NOMO-1 treated with DMSO at 0.1 percent for 48 hours (cell line): Measurements from ENCODE around the gene HOXD13.

Experiments used
- DNase-seq: peaks from one replicate; lab custom pipeline; 2025; ENCODE audit not compliant: unreplicated experiment; lab: John Stamatoyannopoulos, UW

Gene HOXD13

DNA sequence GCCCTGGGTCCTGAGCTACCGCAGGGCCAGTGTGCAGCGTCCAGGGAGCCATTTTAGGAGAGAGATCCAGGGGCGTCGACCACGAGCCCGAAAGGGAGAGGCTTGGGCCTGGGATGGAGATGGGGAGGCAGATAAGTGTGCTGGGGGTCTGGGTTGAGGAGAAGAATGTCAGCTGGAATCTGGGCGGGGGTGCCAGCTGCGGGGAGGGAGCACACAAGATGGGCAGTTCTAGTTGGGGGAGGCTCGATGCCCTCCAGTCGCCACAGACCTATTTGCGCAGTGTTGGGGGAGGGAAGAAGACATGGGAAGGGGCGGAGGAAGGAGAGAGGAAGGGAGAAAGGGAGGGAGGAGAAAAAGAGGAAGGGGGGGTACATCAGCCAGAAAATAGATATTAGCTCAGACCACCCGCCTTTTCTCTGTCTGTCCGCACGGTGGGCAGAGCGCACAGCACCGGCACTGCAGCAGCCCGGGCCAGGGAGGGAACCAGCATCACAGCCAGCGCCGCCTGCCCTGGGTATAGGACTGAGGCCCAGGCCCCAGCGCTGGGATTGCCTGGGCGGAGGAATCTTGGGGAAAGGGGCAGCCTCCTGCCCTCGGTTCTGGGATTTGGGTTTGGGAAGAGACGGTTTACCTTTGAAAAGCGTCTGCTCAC is 12.7 kb downstream of the HOXD13 start:
- DNase-seq, result no peak

DNA sequence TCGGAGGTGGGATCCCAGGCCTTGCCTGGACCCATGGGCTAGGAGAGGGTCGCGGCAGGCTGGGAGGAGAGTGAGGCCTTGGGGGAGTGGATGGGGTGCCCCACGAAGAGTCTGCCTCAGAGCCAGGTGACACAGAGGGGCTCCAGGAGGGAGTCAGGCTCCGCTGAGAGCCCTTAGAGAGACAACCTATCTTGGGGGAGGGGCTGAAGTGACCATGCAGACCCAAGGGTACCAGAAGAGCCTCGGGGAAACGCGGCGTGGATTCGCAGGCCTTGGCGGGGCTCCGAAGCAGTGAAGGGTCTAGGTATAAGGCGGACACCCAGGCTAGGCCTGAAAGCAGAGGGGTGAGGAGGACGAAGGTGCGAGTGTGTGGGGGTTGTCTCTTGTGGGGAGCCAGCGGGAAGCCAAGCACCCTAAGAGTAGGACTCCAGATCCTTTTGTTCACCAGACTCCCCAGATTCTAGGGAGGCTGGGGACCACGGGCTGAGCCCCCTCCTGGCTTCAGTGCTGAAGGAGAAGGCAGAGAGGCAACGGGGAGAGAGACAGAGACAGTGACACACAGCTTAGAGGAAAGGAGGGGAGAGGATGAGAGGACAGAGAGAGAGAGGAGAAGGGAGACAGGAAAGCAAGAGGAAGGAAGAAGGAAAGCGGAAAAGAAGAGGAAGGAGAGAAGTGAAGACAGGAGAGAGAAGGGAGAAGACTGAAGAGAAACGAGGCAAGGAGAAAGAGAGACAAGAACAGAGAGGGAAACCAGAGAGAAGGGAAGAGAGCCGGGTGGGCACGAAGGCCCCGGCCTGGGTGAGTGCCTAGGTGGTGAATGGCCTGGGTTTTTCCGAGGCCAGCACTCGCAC is 13.4 kb downstream of the HOXD13 start:
- DNase-seq, result no peak

DNA sequence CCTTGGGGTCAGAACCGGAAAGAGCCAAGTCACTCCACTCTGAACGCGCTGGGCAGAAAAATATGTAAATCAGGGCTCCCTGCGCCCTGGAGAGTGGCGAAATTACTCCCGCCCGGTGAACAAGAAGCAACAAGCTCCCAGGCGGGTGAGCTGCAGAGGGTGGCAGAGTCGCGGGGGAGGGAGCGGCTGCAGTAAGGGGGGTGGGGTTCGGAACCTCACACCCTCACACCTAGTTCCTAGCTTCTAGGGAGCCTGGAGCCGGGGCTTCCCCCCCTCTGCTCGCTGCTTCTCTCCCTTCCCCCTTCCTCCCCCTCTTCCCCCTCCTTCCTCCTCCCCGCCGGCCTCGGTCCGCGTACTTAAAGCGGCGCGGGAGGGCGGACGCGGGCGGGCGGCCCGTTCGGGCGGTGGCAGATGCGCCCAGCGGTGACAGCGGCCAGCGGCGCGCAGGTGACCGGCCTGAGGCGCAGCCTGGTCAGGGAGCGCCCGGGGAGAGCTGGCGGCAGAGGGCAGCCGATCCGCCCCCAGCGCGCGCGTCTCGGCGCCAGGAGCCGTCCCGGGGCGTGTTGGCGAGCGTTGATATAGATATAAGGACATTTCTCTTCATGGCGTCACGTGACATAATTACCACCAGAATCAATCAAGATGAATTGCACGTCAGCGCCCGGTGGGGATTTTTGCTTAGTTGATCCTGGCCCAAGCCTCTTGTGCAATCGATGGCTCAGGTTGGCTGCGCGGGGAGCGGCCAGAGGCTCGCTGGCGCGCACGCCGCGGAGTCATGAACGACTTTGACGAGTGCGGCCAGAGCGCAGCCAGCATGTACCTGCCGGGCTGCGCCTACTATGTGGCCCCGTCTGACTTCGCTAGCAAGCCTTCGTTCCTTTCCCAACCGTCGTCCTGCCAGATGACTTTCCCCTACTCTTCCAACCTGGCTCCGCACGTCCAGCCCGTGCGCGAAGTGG is 14.3 kb downstream of the HOXD13 start, which contains the start of gene HOXD11:
Gene HOXD11, plus strand, starts transcription at position 700 of the 959 bp plus-strand sequence. Its CDS starts 76 bp downstream, at position 776.
- no peak for DNase-seq

DNA sequence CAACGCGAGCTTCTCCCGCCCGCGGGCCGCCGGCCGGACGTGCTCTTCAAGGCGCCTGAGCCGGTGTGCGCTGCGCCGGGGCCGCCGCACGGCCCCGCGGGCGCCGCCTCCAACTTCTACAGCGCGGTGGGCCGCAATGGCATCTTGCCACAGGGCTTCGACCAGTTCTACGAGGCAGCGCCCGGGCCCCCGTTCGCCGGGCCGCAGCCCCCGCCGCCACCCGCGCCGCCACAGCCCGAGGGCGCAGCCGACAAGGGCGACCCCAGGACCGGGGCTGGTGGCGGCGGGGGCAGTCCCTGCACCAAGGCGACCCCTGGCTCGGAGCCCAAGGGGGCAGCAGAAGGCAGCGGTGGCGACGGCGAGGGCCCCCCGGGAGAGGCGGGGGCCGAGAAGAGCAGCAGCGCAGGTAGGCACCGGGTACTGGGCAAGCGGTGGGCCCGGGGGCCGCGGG is 15.2 kb downstream of the HOXD13 start:
- no peak for DNase-seq

DNA sequence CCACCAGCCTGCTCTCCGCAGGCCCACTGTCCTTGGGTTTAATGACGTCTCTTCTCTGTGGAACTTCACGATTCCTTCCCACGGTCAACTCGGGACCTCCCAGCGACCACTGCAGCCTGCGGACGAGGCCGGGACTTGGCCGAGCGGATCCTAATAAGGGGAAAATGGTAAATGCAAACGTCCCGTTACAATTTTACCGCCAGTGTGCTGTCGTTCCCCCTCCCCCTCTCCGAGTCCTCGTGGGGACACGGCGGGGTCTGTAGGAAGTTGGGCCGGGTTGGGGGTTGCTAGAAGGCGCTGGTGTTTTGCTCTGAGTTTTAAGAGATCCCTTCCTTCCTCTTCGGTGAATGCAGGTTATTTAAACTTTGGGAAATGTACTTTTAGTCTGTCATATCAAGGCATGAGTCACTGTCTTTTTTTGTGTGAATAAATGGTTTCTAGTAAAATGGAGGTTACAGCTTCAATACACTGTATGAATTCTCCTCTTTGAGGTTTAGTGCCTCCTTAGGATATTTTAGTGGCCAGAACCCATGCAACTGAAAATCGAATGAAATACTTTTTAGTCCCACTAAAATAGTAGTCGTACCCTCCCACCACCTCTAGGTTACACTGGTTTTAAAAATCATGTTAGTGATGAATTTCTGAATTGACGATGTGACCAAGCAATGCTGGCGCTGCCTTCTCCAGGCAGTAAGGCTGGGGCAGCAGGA is 16.8 kb downstream of the HOXD13 start:
- DNase-seq, result no peak

DNA sequence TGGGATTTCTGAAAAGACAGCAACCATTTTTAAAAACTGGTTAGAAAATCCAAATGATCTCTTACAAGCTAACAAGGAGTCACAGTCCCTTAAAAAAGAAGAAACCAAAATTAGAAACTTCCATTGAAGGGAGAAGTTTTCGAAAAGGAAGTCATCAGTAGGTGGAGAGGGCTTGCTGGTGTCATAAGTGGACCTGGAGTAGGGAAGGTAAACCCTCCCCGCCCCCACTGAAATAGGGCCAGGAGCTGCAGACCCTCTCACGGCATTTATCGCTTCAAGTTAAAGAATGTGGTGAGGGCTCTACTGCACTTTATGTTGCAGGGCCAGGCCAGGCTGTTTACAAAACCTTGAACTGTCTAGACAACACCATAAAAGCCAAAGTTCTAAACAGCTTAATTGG is 17.4 kb downstream of the HOXD13 start:
- no peak for DNase-seq

DNA sequence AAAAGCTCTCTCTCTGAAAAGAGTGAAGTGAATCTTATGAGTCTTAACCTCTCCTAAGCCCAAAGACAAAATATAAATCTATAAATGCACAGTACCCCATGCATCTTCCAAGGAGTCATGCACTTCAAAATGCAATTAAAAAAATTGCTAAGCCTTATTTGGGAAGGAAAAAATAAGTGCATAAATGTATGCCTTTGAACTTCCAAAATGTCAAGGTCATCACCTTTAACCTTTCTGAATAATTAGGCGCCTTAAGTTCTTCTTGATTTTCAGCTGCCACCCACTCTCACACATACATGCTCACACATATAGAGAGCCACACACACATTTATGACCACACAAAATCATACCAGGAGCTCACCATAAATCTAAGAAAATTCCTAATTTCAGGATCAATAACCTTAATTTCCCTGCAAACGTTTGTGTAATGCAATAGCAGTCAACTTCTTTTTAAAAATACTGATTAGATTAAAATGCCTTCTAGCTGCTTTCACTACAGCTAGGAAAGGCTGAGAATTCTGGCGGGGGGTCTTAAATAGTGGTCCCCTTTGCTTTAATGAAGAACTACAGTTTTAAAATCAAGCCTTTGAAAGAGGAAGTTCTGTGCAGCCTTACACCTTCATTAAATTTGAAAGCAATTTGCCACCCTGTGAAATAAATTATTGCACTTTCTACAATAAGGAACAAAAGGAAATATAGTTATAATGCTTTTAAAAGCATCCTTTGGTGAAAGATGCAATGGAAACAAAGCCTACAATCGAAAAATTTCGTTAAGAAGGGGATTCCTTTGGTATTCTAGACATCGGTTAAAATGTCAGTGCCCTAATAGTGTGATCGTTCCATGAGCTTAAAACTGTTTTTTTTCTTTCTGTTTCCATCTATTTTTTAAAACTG is 18.1 kb downstream of the HOXD13 start:
- no peak for DNase-seq

DNA sequence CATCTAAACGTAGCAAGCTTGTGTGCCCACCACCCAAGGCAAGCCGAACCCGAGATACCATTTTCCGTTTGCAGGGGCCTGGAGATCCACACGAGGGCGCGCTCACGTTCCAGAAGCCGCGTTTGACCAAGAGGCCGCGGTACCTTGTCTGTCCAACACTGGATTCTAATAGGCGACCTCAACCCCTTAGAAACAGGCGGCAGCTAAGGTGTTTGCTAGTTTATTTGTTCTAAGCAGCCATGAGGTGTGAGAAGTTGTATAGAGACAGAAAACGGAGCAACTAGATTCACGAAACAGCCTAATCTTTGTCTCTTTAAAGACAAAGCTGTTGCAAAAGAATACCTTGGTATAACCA is 18.8 kb downstream of the HOXD13 start:
- no peak for DNase-seq

DNA sequence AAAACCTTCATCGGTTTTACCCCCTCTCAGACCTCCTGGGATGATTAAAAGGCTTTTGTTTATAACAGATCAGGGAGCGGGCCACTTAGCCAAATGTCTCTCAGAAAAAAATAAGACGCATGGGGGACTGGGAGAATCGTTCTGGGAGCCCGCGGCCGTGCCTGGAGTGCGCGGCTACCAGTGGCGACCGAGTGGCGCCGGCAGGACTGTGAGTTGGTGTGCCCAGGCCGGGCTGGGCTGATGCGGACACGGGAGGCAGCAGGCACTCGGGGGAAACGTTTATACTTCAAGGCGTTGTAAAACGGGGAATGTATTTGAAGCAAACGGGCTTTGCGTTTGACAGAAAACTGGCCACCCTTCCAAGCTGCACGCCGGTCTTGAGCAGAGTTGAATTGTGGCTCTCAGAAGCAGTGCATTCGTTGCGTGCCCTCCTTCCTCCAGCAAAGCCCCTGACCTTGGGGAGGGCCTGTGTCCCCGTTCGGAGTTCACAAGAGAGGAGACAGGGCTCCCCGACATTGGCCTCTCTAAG is 19.4 kb downstream of the HOXD13 start:
- no peak for DNase-seq

DNA sequence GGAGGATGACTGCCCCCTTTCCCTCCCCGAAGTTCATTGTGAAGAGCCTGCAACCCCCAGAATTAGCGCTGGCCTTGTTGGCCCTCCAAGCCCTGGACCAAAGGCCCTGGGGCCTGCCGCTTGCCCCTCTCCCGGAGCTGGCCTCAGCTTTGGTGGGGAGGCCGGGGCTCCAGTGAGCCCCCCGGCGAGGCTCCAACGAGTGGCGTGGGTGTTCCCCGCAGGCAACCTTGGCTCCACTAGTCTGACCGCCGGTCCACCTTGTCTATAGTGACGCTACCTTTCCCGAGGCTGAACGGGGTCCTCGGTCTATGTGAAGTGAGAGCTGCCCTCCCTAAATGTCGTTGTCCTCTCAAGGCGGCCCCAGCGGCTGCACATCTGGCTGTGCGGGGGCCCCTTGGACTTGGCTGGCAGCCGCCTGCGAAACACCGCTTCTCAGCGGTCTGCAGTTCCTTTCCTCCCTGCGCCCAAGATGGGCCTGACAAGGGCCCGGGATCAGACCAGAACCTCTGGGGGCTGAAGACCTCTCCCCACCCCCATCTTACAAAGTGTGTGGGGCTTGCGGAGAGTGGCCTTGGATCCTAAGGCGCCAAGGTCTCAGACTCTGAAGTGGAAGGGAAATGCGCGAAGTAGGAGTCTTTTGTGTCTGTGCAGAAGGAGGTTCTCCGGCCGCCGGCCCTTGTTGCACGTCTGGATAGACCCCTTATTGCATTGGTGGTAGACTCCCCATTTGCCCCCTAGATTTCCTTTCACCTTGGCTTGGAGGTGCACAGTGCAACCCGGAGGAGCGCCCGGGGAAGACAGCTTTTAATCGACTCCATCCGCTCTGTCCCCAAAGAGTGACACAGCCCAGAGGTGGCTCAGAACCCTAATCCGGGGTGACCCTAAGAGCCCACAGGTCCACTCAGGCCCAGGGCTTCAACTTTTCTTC is 20.1 kb downstream of the HOXD13 start:
- no peak for DNase-seq

DNA sequence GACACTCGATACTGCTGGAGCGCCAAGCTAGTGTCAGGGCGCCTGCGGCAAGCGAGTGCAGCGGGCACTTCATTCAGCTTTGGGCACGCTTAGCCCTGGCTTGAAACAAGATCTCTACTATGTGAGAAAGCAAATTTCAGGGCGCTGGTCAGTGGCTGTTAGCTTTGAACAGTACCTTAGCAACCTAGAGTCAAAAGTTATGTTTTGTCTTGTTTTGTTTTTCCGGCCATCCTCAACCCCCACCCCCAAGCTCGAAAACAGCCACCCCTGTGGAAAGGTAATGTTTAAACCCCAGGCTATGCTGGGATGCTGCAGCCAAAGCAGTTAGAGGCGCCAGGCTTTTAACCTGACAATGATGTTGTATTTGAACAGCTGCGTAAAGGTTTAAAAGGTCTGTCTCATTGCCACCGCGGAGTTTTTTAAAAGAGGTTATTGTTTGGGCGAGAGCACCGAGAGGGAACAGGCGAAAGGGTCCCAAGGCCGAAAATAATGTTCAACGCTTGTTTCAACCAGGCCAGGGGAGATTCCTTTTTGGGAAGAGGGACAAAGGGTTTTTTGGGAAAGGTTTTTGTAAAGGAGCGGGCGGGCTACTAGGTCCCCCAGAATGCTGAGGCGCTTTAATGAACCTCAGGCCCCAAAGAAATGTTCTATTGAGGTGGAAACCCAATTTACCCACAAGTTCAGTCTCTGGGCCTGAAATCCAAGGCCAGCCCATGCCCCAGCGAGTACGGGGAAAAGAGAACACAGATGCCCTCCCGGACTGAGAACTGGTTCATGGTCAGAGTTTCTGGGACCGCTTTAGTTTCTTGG is 21.8 kb downstream of the HOXD13 start:
- DNase-seq, result no peak

DNA sequence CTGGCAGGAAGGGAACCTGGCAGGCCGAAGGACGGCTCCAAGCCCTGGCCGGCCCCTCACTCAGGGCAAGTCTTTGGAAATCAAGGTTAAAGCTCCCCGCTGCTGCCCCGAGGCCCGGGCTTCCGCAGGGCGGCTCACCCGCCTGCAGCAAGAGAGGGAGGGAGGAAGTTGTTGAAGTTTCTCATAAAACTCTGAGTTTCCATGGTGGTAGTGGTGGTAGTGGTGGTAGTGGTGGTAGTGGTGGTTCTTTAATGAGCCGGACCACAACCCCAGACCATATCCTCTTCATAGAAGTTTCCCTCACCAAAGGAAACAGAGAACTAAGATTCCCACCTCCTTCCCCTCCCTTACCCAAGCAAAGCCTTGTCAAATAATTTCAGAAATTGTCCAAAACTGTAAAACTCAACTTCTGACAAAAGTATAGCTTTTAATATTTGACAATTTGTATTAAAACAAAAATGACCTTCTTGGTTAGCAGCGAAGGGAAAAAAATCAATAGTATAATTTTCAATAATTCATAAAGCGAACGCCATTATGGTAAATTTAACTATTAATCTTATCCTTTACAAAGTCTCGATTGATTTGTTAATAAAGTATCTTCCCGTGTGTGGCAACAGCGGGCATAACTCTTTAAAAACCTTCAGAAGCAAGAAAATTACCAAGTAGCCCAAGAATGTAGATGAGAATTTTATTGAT is 22.6 kb downstream of the HOXD13 start:
- DNase-seq, result no peak

DNA sequence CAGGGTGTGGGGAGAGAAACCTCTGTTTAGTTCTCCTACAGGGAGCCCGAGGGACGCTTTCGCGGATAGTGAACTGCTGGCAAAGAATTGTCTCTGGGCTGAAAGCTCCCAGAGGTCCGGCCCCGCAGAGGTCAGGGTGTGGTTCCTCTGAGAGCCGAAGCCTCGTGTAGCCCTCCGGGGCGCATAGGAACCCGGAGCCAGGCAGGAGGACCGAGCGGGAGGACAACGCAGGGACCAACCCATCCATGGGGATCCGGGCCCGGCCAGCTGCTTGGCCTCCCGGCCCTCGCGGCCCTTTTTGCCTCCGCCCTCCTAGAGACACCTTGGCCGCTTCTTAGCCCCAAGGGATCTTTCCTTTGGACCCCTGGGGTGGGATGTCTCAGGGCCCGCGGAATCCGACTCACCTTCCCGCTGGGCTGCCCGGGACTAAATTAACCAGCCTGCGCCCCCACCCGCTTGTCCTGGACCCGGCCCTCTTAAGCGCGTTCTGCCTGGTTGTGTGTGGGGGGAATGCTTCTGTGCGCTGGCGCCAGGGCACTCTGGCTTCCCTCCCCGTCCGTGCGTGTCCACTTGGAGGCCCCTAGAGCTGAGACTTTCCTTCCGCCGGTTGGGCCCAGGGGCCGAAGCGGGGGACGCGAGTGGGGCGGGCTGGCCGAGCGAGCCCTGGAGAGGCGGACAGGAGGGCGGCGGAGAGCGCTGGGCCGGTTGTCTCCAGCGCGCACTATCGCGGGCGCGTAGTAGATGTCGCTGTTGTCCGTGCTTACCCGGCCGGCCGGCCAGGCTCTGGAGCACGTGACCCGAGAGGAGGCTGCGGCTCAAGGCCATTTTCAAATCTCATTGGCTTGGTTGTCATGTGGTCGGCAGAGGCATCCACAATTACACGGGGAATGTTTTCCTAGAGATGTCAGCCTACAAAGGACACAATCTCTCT is 23.6 kb downstream of the HOXD13 start, which contains the start of gene HOXD10:
Gene HOXD10, plus strand, starts transcription at position 896 of the 931 bp plus-strand sequence. CDS start 56 bp downstream, outside the sequence.
- DNase-seq, result no peak

DNA sequence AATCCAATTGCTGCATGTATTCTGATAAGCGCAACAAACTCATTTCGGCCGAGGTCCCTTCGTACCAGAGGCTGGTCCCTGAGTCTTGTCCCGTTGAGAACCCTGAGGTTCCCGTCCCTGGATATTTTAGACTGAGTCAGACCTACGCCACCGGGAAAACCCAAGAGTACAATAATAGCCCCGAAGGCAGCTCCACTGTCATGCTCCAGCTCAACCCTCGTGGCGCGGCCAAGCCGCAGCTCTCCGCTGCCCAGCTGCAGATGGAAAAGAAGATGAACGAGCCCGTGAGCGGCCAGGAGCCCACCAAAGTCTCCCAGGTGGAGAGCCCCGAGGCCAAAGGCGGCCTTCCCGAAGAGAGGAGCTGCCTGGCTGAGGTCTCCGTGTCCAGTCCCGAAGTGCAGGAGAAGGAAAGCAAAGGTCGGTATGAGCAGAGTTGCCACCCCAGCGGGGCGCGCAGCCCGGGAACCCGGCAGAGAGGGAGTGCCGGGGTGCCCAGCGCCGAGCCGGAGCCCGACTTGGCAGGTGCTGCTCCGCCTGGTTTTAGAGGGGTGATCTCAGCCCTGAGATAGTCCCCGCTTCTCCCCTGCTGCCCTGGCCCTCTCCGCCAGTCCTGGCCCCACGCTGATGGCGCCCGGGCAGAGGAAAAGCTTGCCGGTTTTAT is 24.8 kb downstream of the HOXD13 start:
- no peak for DNase-seq

DNA sequence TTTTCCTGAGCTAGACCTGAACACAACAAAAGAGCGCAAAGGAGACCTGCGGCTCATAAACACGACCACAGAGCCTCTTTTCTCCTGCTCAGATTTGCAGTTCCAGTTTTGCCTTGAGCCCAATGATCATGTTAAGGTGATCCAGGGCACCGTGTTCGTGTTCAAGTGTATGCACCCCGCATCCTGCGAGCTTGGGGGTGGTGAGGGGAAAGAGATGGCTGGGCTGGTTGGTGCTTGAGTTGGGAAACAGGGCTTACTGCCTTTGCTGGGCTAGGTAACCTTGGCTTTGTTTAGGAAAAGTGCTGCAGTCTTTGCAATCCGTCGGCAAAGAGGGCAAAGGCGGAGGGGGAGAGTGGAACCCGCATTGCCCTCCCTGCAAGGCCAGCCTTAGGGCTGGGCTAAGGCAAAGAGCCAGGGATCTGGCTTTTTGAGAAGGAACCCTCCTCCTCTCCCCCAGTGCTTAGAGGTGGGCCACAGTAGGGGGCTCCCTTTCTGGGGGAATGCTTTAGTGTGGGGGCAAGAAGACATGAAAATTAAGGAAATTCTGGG is 25.4 kb downstream of the HOXD13 start:
- no peak for DNase-seq
